Stimulated activated CD4-positive, alpha-beta T cell treated with anti-CD3 and anti-CD28 coated beads, Interleukin-2, amount 100 ng/mL, for 24 hours (primary cell): Measurements from ENCODE around the gene FES.
"Not testable (repeated sequence)": the region's sequence is repeated elsewhere in the genome, so short reads cannot be mapped to it uniquely, and the experiment has no call there.

Source experiments
- DNase-seq, 2 donors: peaks; one replicate each; pipeline ENCODE4 v3.0.0-alpha.2; 2020

FES gene

GRCh38 chr15:90862487-90862886 is 21.8 kb upstream of the FES start:
- no peak for DNase-seq

- no peak for DNase-seq
These were observed 21.1 kb upstream of the FES start for GRCh38 chr15:90862964-90863778.

- DNase-seq = no peak
These were observed 20.3 kb upstream of the FES start for GRCh38 chr15:90863987-90864386.

GRCh38 chr15:90864507-90864906 is 19.8 kb upstream of the FES start:
- DNase-seq = no peak

GRCh38 chr15:90865702-90866101 is 18.6 kb upstream of the FES start:
- no peak for DNase-seq

- no peak for DNase-seq
These were observed 18.1 kb upstream of the FES start for GRCh38 chr15:90866161-90866715.

GRCh38 chr15:90866800-90867199 is 17.5 kb upstream of the FES start:
- DNase-seq = no peak

- DNase-seq = peak in 1 of 2 donors; percentile 30
These were observed 16.0 kb upstream of the FES start, which contains the start of gene FURIN for GRCh38 chr15:90868261-90868689. TSS of gene FURIN (plus strand) at chr15:90868588. CDS start at chr15:90875741, 7,153 bp downstream.

- no peak for DNase-seq
These were observed 15.2 kb upstream of the FES start for GRCh38 chr15:90869140-90869541.

- peak; percentile 47 to 72 for DNase-seq
These were observed 14.5 kb upstream of the FES start for GRCh38 chr15:90869601-90870353.

GRCh38 chr15:90870354-90871138 is 13.8 kb upstream of the FES start:
- DNase-seq = no peak

- peak; percentile 34 to 44 for DNase-seq
These were observed 13.1 kb upstream of the FES start for GRCh38 chr15:90871139-90871715.

- DNase-seq = peak in 1 of 2 donors; percentile 47
These were observed 12.4 kb upstream of the FES start for GRCh38 chr15:90871716-90872485.

GRCh38 chr15:90872486-90873184 is 11.7 kb upstream of the FES start:
- peak; percentile 66 to 75 for DNase-seq

- no peak for DNase-seq
These were observed 10.8 kb upstream of the FES start for GRCh38 chr15:90873488-90873997.

GRCh38 chr15:90873998-90874605 is 10.2 kb upstream of the FES start:
- no peak for DNase-seq

- not testable (repeated sequence) for DNase-seq
These were observed 9.3 kb upstream of the FES start for GRCh38 chr15:90874986-90875385.

GRCh38 chr15:90875549-90875981 is 8.7 kb upstream of the FES start:
- DNase-seq = no peak

- DNase-seq = no peak
These were observed 8.3 kb upstream of the FES start for GRCh38 chr15:90876046-90876445.

GRCh38 chr15:90876512-90877170 is 7.7 kb upstream of the FES start:
- DNase-seq = no peak
